GM21619 (cell line): ENCODE measurements around the gene KDF1.

Source experiments
- ATAC-seq: cut with Tn5 transposase; IDR thresholded peaks from one replicate; pipeline ENCODE4 v1.9.1; 2021; ENCODE audit not compliant: unreplicated experiment

Gene KDF1

GRCh38 chr1:26959722-26960624, at the start of gene KDF1:
Gene KDF1 (minus strand): TSS chr1:26960468. CDS start chr1:26952380, 8,088 bp downstream.
- ATAC-seq: no peak

GRCh38 chr1:27009601-27010197, 49.4 kb upstream of the KDF1 start:
- ATAC-seq: no peak

- ATAC-seq: no peak
Measured at GRCh38 chr1:27007909-27008582, 47.8 kb upstream of the KDF1 start.

GRCh38 chr1:27006683-27007082, 46.4 kb upstream of the KDF1 start:
- ATAC-seq: no peak

- ATAC-seq: no peak
Measured at GRCh38 chr1:27005648-27006496, 45.6 kb upstream of the KDF1 start.

GRCh38 chr1:27005166-27005530, 44.9 kb upstream of the KDF1 start:
- no peak for ATAC-seq

GRCh38 chr1:27004471-27005165, 44.4 kb upstream of the KDF1 start:
- ATAC-seq: no peak

GRCh38 chr1:27003745-27004470, 43.6 kb upstream of the KDF1 start:
- ATAC-seq: no peak

GRCh38 chr1:27001570-27002360, 41.5 kb upstream of the KDF1 start:
- ATAC-seq: no peak

GRCh38 chr1:27000817-27001460, 40.7 kb upstream of the KDF1 start:
- ATAC-seq: no peak

- no peak for ATAC-seq
Measured at GRCh38 chr1:27000090-27000816, 40.0 kb upstream of the KDF1 start.

GRCh38 chr1:26999440-26999987, 39.2 kb upstream of the KDF1 start:
- ATAC-seq: no peak

GRCh38 chr1:26998429-26999300, 38.4 kb upstream of the KDF1 start:
- ATAC-seq: no peak

- no peak for ATAC-seq
Measured at GRCh38 chr1:26996665-26997064, 36.4 kb upstream of the KDF1 start.

- no peak for ATAC-seq
Measured at GRCh38 chr1:26996024-26996423, 35.8 kb upstream of the KDF1 start.

- ATAC-seq: no peak
Measured at GRCh38 chr1:26994787-26995517, 34.7 kb upstream of the KDF1 start.
